HepG2 (cell line): Measurements from ENCODE around the gene HELZ. TPM values are rescaled to one million over a fixed set of nuclear protein-coding genes. Genes with fewer than 3 reads are reported as not detected.

Experiments used
- AHDC1 ChIP-seq: sonication (generic); formaldehyde crosslinking; IDR thresholded peaks from 2 replicates; pipeline ENCODE4 v1.5.1; 2020; ENCODE audit warnings: mild to moderate bottlenecking, missing genetic modification reagents, borderline replicate concordance
- AKAP8 ChIP-seq: sonication (generic); formaldehyde crosslinking; IDR thresholded peaks from 2 replicates; pipeline ENCODE4 v1.5.1; 2020; ENCODE audit warnings: mild to moderate bottlenecking, missing genetic modification reagents
- ARID3A ChIP-seq: IDR thresholded peaks from 2 replicates; pipeline ENCODE4 v1.6.1; 2012; ENCODE audit warnings: low read depth, low read length, improper control_type of control experiment
- CC2D1A ChIP-seq: sonication (generic); formaldehyde crosslinking; IDR thresholded peaks from 2 replicates; pipeline ENCODE4 v1.8.1; 2023; ENCODE audit warnings: mild to moderate bottlenecking, missing genetic modification reagents
- CEBPG ChIP-seq: IDR thresholded peaks from 2 replicates; pipeline ENCODE4 v1.6.1; 2016
- CHD4 ChIP-seq: fragments of 200-600 bp; sonication (generic); IDR thresholded peaks from 2 replicates; pipeline ENCODE4 v1.7.0; 2017; ENCODE audit warnings: mild to moderate bottlenecking, low read length, borderline replicate concordance
- CREBL2 ChIP-seq: sonication (generic); formaldehyde crosslinking; IDR thresholded peaks from 2 replicates; pipeline ENCODE4 v1.8.1; 2023; ENCODE audit warnings: missing genetic modification reagents, mild to moderate bottlenecking, borderline replicate concordance
- FOXO1 ChIP-seq: sonication (generic); formaldehyde crosslinking; IDR thresholded peaks from 2 replicates; pipeline ENCODE4 v1.4.0; 2020; ENCODE audit warnings: missing genetic modification reagents
- HNF4A ChIP-seq: sonication (generic); formaldehyde crosslinking; IDR thresholded peaks from 2 replicates; pipeline ENCODE4 v1.4.0; 2020; ENCODE audit warnings: missing genetic modification reagents
- MTF1 ChIP-seq: sonication (generic); formaldehyde crosslinking; IDR thresholded peaks from 2 replicates; pipeline ENCODE4 v1.5.0; 2020; ENCODE audit warnings: missing genetic modification reagents
- PHF21A ChIP-seq: sonication (generic); formaldehyde crosslinking; IDR thresholded peaks from 2 replicates; pipeline ENCODE4 v1.5.0; 2020; ENCODE audit warnings: mild to moderate bottlenecking, missing genetic modification reagents
- PHF5A ChIP-seq: IDR thresholded peaks from one replicate; pipeline ENCODE4 v1.6.1; 2018; ENCODE audit warnings: low read depth, missing genetic modification reagents; ENCODE audit not compliant: unreplicated experiment
- PLRG1 ChIP-seq: fragments of 450-650 bp; conservative IDR thresholded peaks from 2 replicates; pipeline ENCODE4 v1.6.1; 2016
- RARA ChIP-seq: IDR thresholded peaks from 2 replicates; pipeline ENCODE4 v1.6.1; 2016; ENCODE audit warnings: missing genetic modification reagents, missing compliant biosample characterization
- RBFOX2 ChIP-seq: fragments of 200-400 bp; formaldehyde crosslinking; IDR thresholded peaks from 2 replicates; pipeline ENCODE4 v1.6.1; 2017; ENCODE audit warnings: low read depth, mild to moderate bottlenecking, low read length
- SALL1 ChIP-seq: sonication (generic); formaldehyde crosslinking; IDR thresholded peaks from 2 replicates; pipeline ENCODE4 v1.8.0; 2022; ENCODE audit warnings: mild to moderate bottlenecking, missing genetic modification reagents
- SRSF1 ChIP-seq: fragments of 200-400 bp; formaldehyde crosslinking; optimal IDR thresholded peaks from 2 replicates; pipeline ENCODE3; 2017; ENCODE audit warnings: mild to moderate bottlenecking, low read depth, low read length, moderate library complexity
- TARDBP ChIP-seq: sonication (generic); formaldehyde crosslinking; IDR thresholded peaks from 2 replicates; pipeline ENCODE4 v1.8.0; 2022; ENCODE audit warnings: mild to moderate bottlenecking, missing genetic modification reagents
- TBP ChIP-seq: sonication (generic); formaldehyde crosslinking; IDR thresholded peaks from 2 replicates; pipeline ENCODE4 v1.5.0; 2020; ENCODE audit warnings: missing genetic modification reagents
- ZMYM2 ChIP-seq: sonication (generic); formaldehyde crosslinking; IDR thresholded peaks from 2 replicates; pipeline ENCODE4 v1.8.0; 2022; ENCODE audit warnings: mild to moderate bottlenecking, missing genetic modification reagents
- ZNF263 ChIP-seq: sonication (generic); formaldehyde crosslinking; IDR thresholded peaks from 2 replicates; pipeline ENCODE4 v1.4.0; 2020; ENCODE audit warnings: missing genetic modification reagents
- ZNF558 ChIP-seq: sonication (generic); formaldehyde crosslinking; IDR thresholded peaks from 2 replicates; pipeline ENCODE4 v1.9.0; 2022; ENCODE audit warnings: mild to moderate bottlenecking, missing genetic modification reagents, borderline replicate concordance
- ZNF607 ChIP-seq: sonication (generic); formaldehyde crosslinking; IDR thresholded peaks from 2 replicates; pipeline ENCODE4 v1.5.1; 2020; ENCODE audit warnings: missing genetic modification reagents, mild to moderate bottlenecking, borderline replicate concordance
- ZNF720 ChIP-seq: sonication (generic); formaldehyde crosslinking; IDR thresholded peaks from 2 replicates; pipeline ENCODE4 v1.4.0; 2020; ENCODE audit warnings: missing genetic modification reagents
- ZNF749 ChIP-seq: sonication (generic); formaldehyde crosslinking; IDR thresholded peaks from 2 replicates; pipeline ENCODE4 v1.8.0; 2022; ENCODE audit warnings: mild to moderate bottlenecking, missing genetic modification reagents, moderate library complexity, borderline replicate concordance
- ZNF766 ChIP-seq: sonication (generic); formaldehyde crosslinking; IDR thresholded peaks from 2 replicates; pipeline ENCODE4 v1.5.0; 2020; ENCODE audit warnings: missing genetic modification reagents, borderline replicate concordance
- ZNF781 ChIP-seq: sonication (generic); formaldehyde crosslinking; IDR thresholded peaks from 2 replicates; pipeline ENCODE4 v1.5.1; 2020; ENCODE audit warnings: borderline replicate concordance, mild to moderate bottlenecking, missing genetic modification reagents; ENCODE audit errors: not compliant biosample characterization
- polyA plus RNA-seq, 8 experiments: library from polyadenylated mRNA; depleted of rRNA in 3 of 8; stranded (reverse) in 7 of 8; unstranded in 1 of 8; fragments of >200 nt; fragmentation: Illumina TruSeq in 4 of 8; extraction: Trizol in 4 of 8; gene quantifications; 2 replicates each; pipeline versions ENCODE4 v1.2.1 to v1.2.3, GENCODE V29; 2011 to 2016; ENCODE audit warnings: low read depth in 4 of 8, missing spikeins in 1 of 8, mixed read lengths in 1 of 8; ENCODE audit not compliant: insufficient read depth in 1 of 8
- total RNA-seq, 5 experiments: library from RNA; depleted of rRNA; stranded (reverse); fragments of >200 nt; fragmentation: Illumina TruSeq; extraction: Trizol; gene quantifications; 2 replicates each; pipeline ENCODE4 v1.2.3, GENCODE V29; 2016; ENCODE audit warnings: low read depth in 1 of 5

HELZ gene
- total and polyA plus RNA-seq, 2 of the 13 experiments (the other 11 are each of a cell fraction or from before 2014, with no cell fraction given): 35.3 to 52.4 TPM

- TF ChIP-seq ZNF766 (CRISPR knock-in tag): no peak
- TF ChIP-seq ZNF781 (CRISPR knock-in tag): no peak
- no peak for TF ChIP-seq CC2D1A (CRISPR knock-in tag)
- TF ChIP-seq CREBL2 (CRISPR knock-in tag): no peak
- no peak for TF ChIP-seq FOXO1
- TF ChIP-seq ZNF263 (CRISPR knock-in tag): 0 out of 2 replicates have a peak, but pooled peaks have one; percentile 17
- peak; percentile 33; the same call in 1 of the 2 replicates for TF ChIP-seq RARA (CRISPR knock-in tag)
- no peak for TF ChIP-seq ZNF720 (CRISPR knock-in tag)
- no peak for TF ChIP-seq CHD4
- no peak for TF ChIP-seq PLRG1
- TF ChIP-seq PHF21A (CRISPR knock-in tag): peak; percentile 59; the same call in 1 of the 2 replicates
- TF ChIP-seq CEBPG (CRISPR knock-in tag): peak; percentile 64
- TF ChIP-seq AKAP8 (CRISPR knock-in tag): no peak
- no peak for TF ChIP-seq RBFOX2
- TF ChIP-seq ZMYM2 (CRISPR knock-in tag): 0 out of 2 replicates have a peak, but pooled peaks have one; percentile 30
- TF ChIP-seq ARID3A: peak; percentile 28; the same call in 1 of the 2 replicates
- TF ChIP-seq PHF5A (CRISPR knock-in tag): no peak
- TF ChIP-seq ZNF607 (CRISPR knock-in tag): no peak
- no peak for TF ChIP-seq MTF1 (CRISPR knock-in tag)
- peak; percentile 84 for TF ChIP-seq SALL1 (CRISPR knock-in tag)
- no peak for TF ChIP-seq SRSF1
- no peak for TF ChIP-seq TBP
- no peak for TF ChIP-seq ZNF558 (CRISPR knock-in tag)
- 0 out of 2 replicates have a peak, but pooled peaks have one; percentile 23 for TF ChIP-seq AHDC1 (CRISPR knock-in tag)
- TF ChIP-seq TARDBP: peak; percentile 32; the same call in 1 of the 2 replicates
- TF ChIP-seq HNF4A (CRISPR knock-in tag): peak; percentile 74
- no peak for TF ChIP-seq ZNF749
These were observed 35.3 kb upstream of the HELZ start (continued) for GRCh38 chr17:67280279-67280678.
